Hepatocyte (in vitro differentiated cells): ENCODE data around the gene RBM28.

Experiments used
- EZH2 ChIP-seq: fragments of 200-600 bp; sonication (generic); IDR thresholded peaks from 2 replicates; pipeline ENCODE4 v1.6.1; 2016; ENCODE audit warnings: antibody characterized with exemption, mild to moderate bottlenecking, borderline replicate concordance
- EZH2phosphoT487 ChIP-seq: fragments of 200-600 bp; sonication (generic); IDR thresholded peaks from one replicate; pipeline ENCODE4 v1.6.1; 2018; ENCODE audit warnings: antibody characterized with exemption, mild to moderate bottlenecking, low read depth, moderate library complexity; ENCODE audit not compliant: unreplicated experiment, severe bottlenecking
- TF ChIP-seq, protein P1 (sequence below): fragments of 200-600 bp; sonication (generic); IDR thresholded peaks from 2 replicates; pipeline ENCODE4 v1.5.1; 2016; ENCODE audit warnings: antibody characterized with exemption, mild to moderate bottlenecking; ENCODE audit not compliant: poor library complexity

DNA sequence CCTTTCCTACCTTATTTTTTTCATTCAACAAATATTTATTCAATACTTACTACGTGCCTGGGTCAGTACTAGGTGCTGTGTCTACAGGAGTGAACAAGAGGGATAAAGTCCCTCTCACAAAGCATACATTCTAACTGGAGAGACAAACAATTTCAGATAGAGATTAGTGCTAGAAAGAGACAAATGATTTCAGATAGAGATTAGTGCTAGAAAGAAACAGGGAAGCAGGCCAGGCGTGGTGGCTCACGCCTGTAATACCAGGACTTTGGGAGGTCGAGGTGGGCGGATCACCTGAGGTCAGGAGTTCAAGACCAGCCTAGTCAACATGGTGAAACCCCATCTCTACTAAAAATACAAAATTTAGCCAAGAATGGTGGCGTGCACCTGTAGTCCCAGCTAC lies 34.6 kb downstream of the RBM28 start:
- TF ChIP-seq, protein P1, sequence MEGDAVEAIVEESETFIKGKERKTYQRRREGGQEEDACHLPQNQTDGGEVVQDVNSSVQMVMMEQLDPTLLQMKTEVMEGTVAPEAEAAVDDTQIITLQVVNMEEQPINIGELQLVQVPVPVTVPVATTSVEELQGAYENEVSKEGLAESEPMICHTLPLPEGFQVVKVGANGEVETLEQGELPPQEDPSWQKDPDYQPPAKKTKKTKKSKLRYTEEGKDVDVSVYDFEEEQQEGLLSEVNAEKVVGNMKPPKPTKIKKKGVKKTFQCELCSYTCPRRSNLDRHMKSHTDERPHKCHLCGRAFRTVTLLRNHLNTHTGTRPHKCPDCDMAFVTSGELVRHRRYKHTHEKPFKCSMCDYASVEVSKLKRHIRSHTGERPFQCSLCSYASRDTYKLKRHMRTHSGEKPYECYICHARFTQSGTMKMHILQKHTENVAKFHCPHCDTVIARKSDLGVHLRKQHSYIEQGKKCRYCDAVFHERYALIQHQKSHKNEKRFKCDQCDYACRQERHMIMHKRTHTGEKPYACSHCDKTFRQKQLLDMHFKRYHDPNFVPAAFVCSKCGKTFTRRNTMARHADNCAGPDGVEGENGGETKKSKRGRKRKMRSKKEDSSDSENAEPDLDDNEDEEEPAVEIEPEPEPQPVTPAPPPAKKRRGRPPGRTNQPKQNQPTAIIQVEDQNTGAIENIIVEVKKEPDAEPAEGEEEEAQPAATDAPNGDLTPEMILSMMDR = no peak
- TF ChIP-seq EZH2phosphoT487 = no peak
- no peak for TF ChIP-seq EZH2
